ENCODE data around the gene SLC2A4. TPM values are rescaled to one million over a fixed set of nuclear protein-coding genes. Genes with fewer than 3 reads are reported as not detected.

SLC2A4 gene
- polyA plus RNA-seq, 3 donors, result not detected

GRCh38 chr17:7318121-7318860, 36.8 kb downstream of the SLC2A4 start:
- peaks cover 10% of the 10 kb centered on the region for H4K20me1 ChIP-seq (ENCODE audit: insufficient read depth, low read length)
- Mint-ChIP-seq H3K27ac (peak overlapping the region in 4 of 7 donors; percentile 36 to 83 (median 69)), H3K4me3 (no peak overlapping the region), H3K36me3 (peaks cover 49 to 77% of the 10 kb centered on the region in 2 donors), H3K4me1 (peaks cover 20% of the 10 kb centered on the region), H3K27me3 (ENCODE audit: low read depth in 3 of 3) (no peaks in the 10 kb centered on the region), H3K9me3 (no peaks in the 10 kb centered on the region)
- H3K27me3 ChIP-seq (ENCODE audit: control insufficient read depth in 2 of 2, insufficient read depth in 2 of 2, low read length in 2 of 2), result no peaks in the 10 kb centered on the region
- no peak overlapping the region for H3K27ac ChIP-seq (ENCODE audit: low read depth in 1 of 2, low read length in 2 of 2)
- H3K4me2 ChIP-seq (replicated peaks; ENCODE audit: extremely low read depth, low read length, poor library complexity, severe bottlenecking), result no peak overlapping the region
- no peak for TF ChIP-seq CTCF (IDR thresholded peaks at IDR 0.05)
- no peak for DNase-seq
- no peak overlapping the region for H3K9ac ChIP-seq (ENCODE audit: insufficient read depth, low read length, poor library complexity, severe bottlenecking)
- 95% methylated on average over 11 of the region's 13 CpGs for WGBS (ENCODE audit: insufficient coverage)
- intact Hi-C loops (cut with micrococcal nuclease), result no loop called here
- H3K9me3 ChIP-seq (replicated peaks in 1 of 2; ENCODE audit: control insufficient read depth in 1 of 2, insufficient read depth in 1 of 2, low read length in 2 of 2), result no peaks in the 10 kb centered on the region
- H3K4me3 ChIP-seq (replicated peaks in 1 of 3; ENCODE audit: low read depth in 2 of 3, low read length in 3 of 3), result no peak overlapping the region
- H3K79me2 ChIP-seq (ENCODE audit: insufficient read depth, low read length), result peaks cover 21% of the 10 kb centered on the region
- peaks cover 61 to 66% of the 10 kb centered on the region in 2 donors for H3K36me3 ChIP-seq (replicated peaks in 1 of 2; ENCODE audit: control insufficient read depth in 1 of 2, insufficient read depth in 2 of 2, low read length in 2 of 2)
- H3K4me1 ChIP-seq (ENCODE audit: control insufficient read depth in 1 of 2, insufficient read depth in 2 of 2, low read length in 2 of 2), result peaks cover 23 to 28% of the 10 kb centered on the region in 2 donors
- H2AFZ ChIP-seq (ENCODE audit: insufficient read depth, low read depth, low read length, poor library complexity, severe bottlenecking), result no peak overlapping the region

GRCh38 chr17:7321466-7321865, 39.9 kb downstream of the SLC2A4 start:
- H3K36me3 ChIP-seq (replicated peaks in 1 of 2; ENCODE audit: control insufficient read depth in 1 of 2, insufficient read depth in 2 of 2, low read length in 2 of 2), result peaks cover 76 to 87% of the 10 kb centered on the region in 2 donors

More at GRCh38 chr17:7321466-7321865, 39.9 kb downstream of the SLC2A4 start:
- Mint-ChIP-seq H3K27me3 (ENCODE audit: low read depth in 3 of 3) (no peaks in the 10 kb centered on the region), H3K4me1 (peaks cover 2% of the 10 kb centered on the region), H3K27ac (peak overlapping the region in 2 of 7 donors; percentile 28 to 72), H3K36me3 (peaks cover 58 to 93% of the 10 kb centered on the region in 2 donors), H3K9me3 (no peaks in the 10 kb centered on the region), H3K4me3 (no peak overlapping the region)
- no peak overlapping the region for H3K27ac ChIP-seq (ENCODE audit: low read depth in 1 of 2, low read length in 2 of 2)
- intact Hi-C loops (cut with micrococcal nuclease), result loop anchor here in 1 of 2 donors (10.0 kb wide), 1 partner anchor 253 kb away; the partner anchor contains the start of gene CD68
- no peak overlapping the region for H3K4me2 ChIP-seq (replicated peaks; ENCODE audit: extremely low read depth, low read length, poor library complexity, severe bottlenecking)
- no peak for TF ChIP-seq CTCF (IDR thresholded peaks at IDR 0.05)
- H2AFZ ChIP-seq (ENCODE audit: insufficient read depth, low read depth, low read length, poor library complexity, severe bottlenecking), result no peak overlapping the region
- 97% methylated on average over 13 of the region's 15 CpGs for WGBS (ENCODE audit: insufficient coverage)
- H3K79me2 ChIP-seq (ENCODE audit: insufficient read depth, low read length), result no peaks in the 10 kb centered on the region
- H3K27me3 ChIP-seq (ENCODE audit: control insufficient read depth in 2 of 2, insufficient read depth in 2 of 2, low read length in 2 of 2), result no peaks in the 10 kb centered on the region
- H3K4me3 ChIP-seq (replicated peaks in 1 of 3; ENCODE audit: low read depth in 2 of 3, low read length in 3 of 3), result no peak overlapping the region
- H3K4me1 ChIP-seq (ENCODE audit: control insufficient read depth in 1 of 2, insufficient read depth in 2 of 2, low read length in 2 of 2), result no peaks in the 10 kb centered on the region
- no peak overlapping the region for H3K9ac ChIP-seq (ENCODE audit: insufficient read depth, low read length, poor library complexity, severe bottlenecking)
- DNase-seq, result no peak
- no peaks in the 10 kb centered on the region for H3K9me3 ChIP-seq (replicated peaks in 1 of 2; ENCODE audit: control insufficient read depth in 1 of 2, insufficient read depth in 1 of 2, low read length in 2 of 2)
- H4K20me1 ChIP-seq (ENCODE audit: insufficient read depth, low read length), result peaks cover 7% of the 10 kb centered on the region
